Upper lobe of right lung (tissue), 1 donor: Measurements from ENCODE around the gene SLC17A8. TPM values are rescaled to one million over a fixed set of nuclear protein-coding genes. Genes with fewer than 3 reads are reported as not detected.

ENCODE experiments used
- ATAC-seq: fragments of 200-7000 bp; cut with Tn5 transposase; one replicate; pipeline ENCODE4 v1.9.1; 2020; ENCODE audit warnings: mild to moderate bottlenecking, moderate library complexity
- DNase-seq: peaks from one replicate; pipeline ENCODE4 v3.0.0-alpha.2; 2020
- H3K27ac ChIP-seq: fragments of 200-600 bp; one replicate; pipeline ENCODE4 v1.8.0; 2022
- H3K27me3 ChIP-seq: fragments of 200-600 bp; one replicate; pipeline ENCODE4 v1.8.0; 2022; ENCODE audit warnings: mild to moderate bottlenecking
- H3K36me3 ChIP-seq: fragments of 200-600 bp; one replicate; pipeline ENCODE4 v1.8.0; 2022
- H3K4me1 ChIP-seq: fragments of 200-600 bp; one replicate; pipeline ENCODE4 v1.8.0; 2022
- H3K4me3 ChIP-seq: fragments of 200-600 bp; one replicate; pipeline ENCODE4 v1.8.0; 2022; ENCODE audit warnings: mild to moderate bottlenecking
- H3K9me3 ChIP-seq: fragments of 200-600 bp; one replicate; pipeline ENCODE4 v1.8.0; 2022
- CTCF ChIP-seq: fragments of 200-600 bp; IDR thresholded peaks from one replicate; pipeline ENCODE4 v1.8.0; 2022; ENCODE audit warnings: antibody characterized with exemption
- intact Hi-C: fragments of 100-400 bp; cut with DNase I; formaldehyde crosslinking; loops from one replicate; pipeline ENCODE4 v1.11.0; 2022
- total RNA-seq: library from RNA; stranded (reverse); fragmentation: NEBNext Ultra II Directional; extraction: Animal tissue kit (Norgen Biotek cat#: 25700); gene quantifications from one replicate; pipeline ENCODE4 v1.2.1, GENCODE V29; 2021
- donor health status: DM: no; HTN: yes; CAD: no; lungs with severe emphysema.

SLC17A8 gene
- total RNA-seq, 1 donor from 2014 or later = 0.14 TPM

GRCh38 chr12:100434177-100434576 is 77.3 kb downstream of the SLC17A8 start:
- H3K4me1 ChIP-seq = no peaks in the 10 kb centered on the region
- H3K9me3 ChIP-seq = no peaks in the 10 kb centered on the region
- H3K4me3 ChIP-seq = no peak overlapping the region
- no peak for TF ChIP-seq CTCF
- no peaks in the 10 kb centered on the region for H3K36me3 ChIP-seq
- H3K27me3 ChIP-seq = no peaks in the 10 kb centered on the region
- ATAC-seq (no peak), DNase-seq (no peak)
- H3K27ac ChIP-seq = no peak overlapping the region
- intact Hi-C loops = no loop called here

GRCh38 chr12:100435957-100436356 is 79.1 kb downstream of the SLC17A8 start:
- Histone ChIP-seq H3K4me3 (no peak overlapping the region), H3K36me3 (no peaks in the 10 kb centered on the region), H3K4me1 (no peaks in the 10 kb centered on the region), H3K27ac (no peak overlapping the region), H3K27me3 (no peaks in the 10 kb centered on the region), H3K9me3 (no peaks in the 10 kb centered on the region)
- TF ChIP-seq CTCF = no peak
- ATAC-seq = no peak
- no peak for DNase-seq
- intact Hi-C loops = no loop called here

- TF ChIP-seq CTCF = no peak
- intact Hi-C loops = no loop called here
- Histone ChIP-seq H3K9me3 (no peaks in the 10 kb centered on the region), H3K4me3 (no peak overlapping the region), H3K36me3 (no peaks in the 10 kb centered on the region), H3K27me3 (no peaks in the 10 kb centered on the region), H3K4me1 (no peaks in the 10 kb centered on the region), H3K27ac (no peak overlapping the region)
- ATAC-seq (no peak), DNase-seq (no peak)
Observed at GRCh38 chr12:100437038-100437841, 80.4 kb downstream of the SLC17A8 start.

- DNase-seq (no peak), ATAC-seq (no peak)
- intact Hi-C loops = no loop called here
- no peaks in the 10 kb centered on the region for H3K9me3 ChIP-seq
- H3K27me3 ChIP-seq = no peaks in the 10 kb centered on the region
- H3K27ac ChIP-seq = no peak overlapping the region
- no peak for TF ChIP-seq CTCF
- H3K4me3 ChIP-seq = no peak overlapping the region
- H3K36me3 ChIP-seq = no peaks in the 10 kb centered on the region
- no peaks in the 10 kb centered on the region for H3K4me1 ChIP-seq
Observed at GRCh38 chr12:100439797-100440196, 82.9 kb downstream of the SLC17A8 start.

- Histone ChIP-seq H3K4me3 (no peak overlapping the region), H3K36me3 (no peaks in the 10 kb centered on the region), H3K27ac (no peak overlapping the region), H3K27me3 (no peaks in the 10 kb centered on the region), H3K4me1 (no peaks in the 10 kb centered on the region), H3K9me3 (no peaks in the 10 kb centered on the region)
- no peak for TF ChIP-seq CTCF
- DNase-seq (no peak), ATAC-seq (no peak)
- intact Hi-C loops = no loop called here
Observed at GRCh38 chr12:100442403-100442802, 85.5 kb downstream of the SLC17A8 start.
